ENCODE data around the gene IL5RA.
A peak's percentile ranks its signal among the peaks of the same experiment; 100 is the strongest.

Gene IL5RA

GRCh38 chr3:3126477-3127431 lies 16.6 kb upstream of the IL5RA start, which contains the start of gene TRNT1:
Gene TRNT1 (plus strand): TSS chr3:3126940. CDS start chr3:3129041, 2,101 bp downstream.
- H3K27me3 ChIP-seq (ENCODE audit: control insufficient read depth, insufficient read depth, low read length): no peaks in the 10 kb centered on the region
- no peaks in the 10 kb centered on the region for H3K4me1 ChIP-seq (ENCODE audit: control insufficient read depth, insufficient read depth, low read length)
- H3K27ac ChIP-seq (ENCODE audit: low read depth, low read length): peak within 1 kb of the TSS; percentile 93
- peaks cover 5% of the 10 kb centered on the region for H3K36me3 ChIP-seq (ENCODE audit: control insufficient read depth, insufficient read depth, low read length)
- H3K9ac ChIP-seq (ENCODE audit: low read length): peak within 1 kb of the TSS; percentile 96
- peak within 1 kb of the TSS; percentile 96 for H3K4me3 ChIP-seq (ENCODE audit: low read length)

- Histone ChIP-seq H3K27ac (ENCODE audit: low read depth, low read length) (peak overlapping the region; percentile 93), H3K4me1 (ENCODE audit: control insufficient read depth, insufficient read depth, low read length) (no peaks in the 10 kb centered on the region), H3K36me3 (ENCODE audit: control insufficient read depth, insufficient read depth, low read length) (peaks cover 5% of the 10 kb centered on the region), H3K27me3 (ENCODE audit: control insufficient read depth, insufficient read depth, low read length) (no peaks in the 10 kb centered on the region), H3K9ac (ENCODE audit: low read length) (peak overlapping the region; percentile 92), H3K4me3 (ENCODE audit: low read length) (peak overlapping the region; percentile 96)
Observed at GRCh38 chr3:3125977-3126376, 15.8 kb upstream of the IL5RA start.

- Histone ChIP-seq H3K27ac (ENCODE audit: low read depth, low read length) (no peak overlapping the region), H3K36me3 (ENCODE audit: control insufficient read depth, insufficient read depth, low read length) (no peaks in the 10 kb centered on the region), H3K9ac (ENCODE audit: low read length) (no peak overlapping the region), H3K4me1 (ENCODE audit: control insufficient read depth, insufficient read depth, low read length) (no peaks in the 10 kb centered on the region), H3K4me3 (ENCODE audit: low read length) (no peak overlapping the region), H3K27me3 (ENCODE audit: control insufficient read depth, insufficient read depth, low read length) (no peaks in the 10 kb centered on the region)
Observed at GRCh38 chr3:3119393-3119851, 9.2 kb upstream of the IL5RA start.

- Histone ChIP-seq H3K27ac (ENCODE audit: low read depth, low read length) (no peak overlapping the region), H3K36me3 (ENCODE audit: control insufficient read depth, insufficient read depth, low read length) (no peaks in the 10 kb centered on the region)
Observed at GRCh38 chr3:3117651-3118050, 7.5 kb upstream of the IL5RA start.

GRCh38 chr3:3113042-3113709 lies 3.0 kb upstream of the IL5RA start:
- Histone ChIP-seq H3K9ac (ENCODE audit: low read length) (no peak overlapping the region), H3K36me3 (ENCODE audit: control insufficient read depth, insufficient read depth, low read length) (no peaks in the 10 kb centered on the region), H3K27me3 (ENCODE audit: control insufficient read depth, insufficient read depth, low read length) (no peaks in the 10 kb centered on the region), H3K27ac (ENCODE audit: low read depth, low read length) (no peak overlapping the region), H3K4me3 (ENCODE audit: low read length) (no peak overlapping the region), H3K4me1 (ENCODE audit: control insufficient read depth, insufficient read depth, low read length) (no peaks in the 10 kb centered on the region)

More at GRCh38 chr3:3117651-3118050, 7.5 kb upstream of the IL5RA start:
- no peaks in the 10 kb centered on the region for H3K27me3 ChIP-seq (ENCODE audit: control insufficient read depth, insufficient read depth, low read length)
- no peak overlapping the region for H3K4me3 ChIP-seq (ENCODE audit: low read length)
- H3K9ac ChIP-seq (ENCODE audit: low read length): no peak overlapping the region
- no peaks in the 10 kb centered on the region for H3K4me1 ChIP-seq (ENCODE audit: control insufficient read depth, insufficient read depth, low read length)

GRCh38 chr3:3110749-3111361 lies 681 bp upstream of the IL5RA start:
- Histone ChIP-seq H3K9ac (ENCODE audit: low read length) (no peak overlapping the region), H3K4me1 (ENCODE audit: control insufficient read depth, insufficient read depth, low read length) (no peaks in the 10 kb centered on the region), H3K27me3 (ENCODE audit: control insufficient read depth, insufficient read depth, low read length) (no peaks in the 10 kb centered on the region), H3K36me3 (ENCODE audit: control insufficient read depth, insufficient read depth, low read length) (no peaks in the 10 kb centered on the region), H3K27ac (ENCODE audit: low read depth, low read length) (no peak overlapping the region), H3K4me3 (ENCODE audit: low read length) (no peak overlapping the region)

GRCh38 chr3:3109407-3110298 lies 521 bp downstream of the IL5RA start:
- Histone ChIP-seq H3K27me3 (ENCODE audit: control insufficient read depth, insufficient read depth, low read length) (no peaks in the 10 kb centered on the region), H3K36me3 (ENCODE audit: control insufficient read depth, insufficient read depth, low read length) (no peaks in the 10 kb centered on the region), H3K4me1 (ENCODE audit: control insufficient read depth, insufficient read depth, low read length) (no peaks in the 10 kb centered on the region), H3K9ac (ENCODE audit: low read length) (no peak overlapping the region), H3K27ac (ENCODE audit: low read depth, low read length) (no peak overlapping the region), H3K4me3 (ENCODE audit: low read length) (no peak overlapping the region)

GRCh38 chr3:3107858-3108257 lies 2.3 kb downstream of the IL5RA start:
- no peaks in the 10 kb centered on the region for H3K27me3 ChIP-seq (ENCODE audit: control insufficient read depth, insufficient read depth, low read length)
- H3K4me3 ChIP-seq (ENCODE audit: low read length): no peak overlapping the region
- H3K27ac ChIP-seq (ENCODE audit: low read depth, low read length): no peak overlapping the region

GRCh38 chr3:3107181-3107580 lies 3.0 kb downstream of the IL5RA start:
- H3K9ac ChIP-seq (ENCODE audit: low read length): no peak overlapping the region
- no peaks in the 10 kb centered on the region for H3K4me1 ChIP-seq (ENCODE audit: control insufficient read depth, insufficient read depth, low read length)
- H3K27me3 ChIP-seq (ENCODE audit: control insufficient read depth, insufficient read depth, low read length): no peaks in the 10 kb centered on the region
- no peak overlapping the region for H3K4me3 ChIP-seq (ENCODE audit: low read length)
- H3K27ac ChIP-seq (ENCODE audit: low read depth, low read length): no peak overlapping the region
- no peaks in the 10 kb centered on the region for H3K36me3 ChIP-seq (ENCODE audit: control insufficient read depth, insufficient read depth, low read length)

More at GRCh38 chr3:3107858-3108257, 2.3 kb downstream of the IL5RA start:
- no peaks in the 10 kb centered on the region for H3K4me1 ChIP-seq (ENCODE audit: control insufficient read depth, insufficient read depth, low read length)
- H3K9ac ChIP-seq (ENCODE audit: low read length): no peak overlapping the region
- no peaks in the 10 kb centered on the region for H3K36me3 ChIP-seq (ENCODE audit: control insufficient read depth, insufficient read depth, low read length)

- Histone ChIP-seq H3K27me3 (ENCODE audit: control insufficient read depth, insufficient read depth, low read length) (no peaks in the 10 kb centered on the region), H3K4me1 (ENCODE audit: control insufficient read depth, insufficient read depth, low read length) (no peaks in the 10 kb centered on the region), H3K36me3 (ENCODE audit: control insufficient read depth, insufficient read depth, low read length) (no peaks in the 10 kb centered on the region), H3K9ac (ENCODE audit: low read length) (no peak overlapping the region), H3K27ac (ENCODE audit: low read depth, low read length) (no peak overlapping the region), H3K4me3 (ENCODE audit: low read length) (no peak overlapping the region)
Observed at GRCh38 chr3:3105815-3106214, 4.4 kb downstream of the IL5RA start.

GRCh38 chr3:3105246-3105645 lies 4.9 kb downstream of the IL5RA start:
- Histone ChIP-seq H3K36me3 (ENCODE audit: control insufficient read depth, insufficient read depth, low read length) (no peaks in the 10 kb centered on the region), H3K4me1 (ENCODE audit: control insufficient read depth, insufficient read depth, low read length) (no peaks in the 10 kb centered on the region), H3K4me3 (ENCODE audit: low read length) (no peak overlapping the region), H3K27me3 (ENCODE audit: control insufficient read depth, insufficient read depth, low read length) (no peaks in the 10 kb centered on the region), H3K27ac (ENCODE audit: low read depth, low read length) (no peak overlapping the region), H3K9ac (ENCODE audit: low read length) (no peak overlapping the region)
